NCI-H82 treated with DMSO at 0.1 percent for 48 hours (cell line): ENCODE measurements around the gene MIR17HG.
A peak's percentile ranks its signal among the peaks of the same experiment; 100 is the strongest.
"Not testable (repeated sequence)": the region's sequence is repeated elsewhere in the genome, so short reads cannot be mapped to it uniquely, and the experiment has no call there.

ENCODE experiments used
- DNase-seq: peaks from one replicate; lab custom pipeline; 2025; ENCODE audit not compliant: unreplicated experiment; lab: John Stamatoyannopoulos, UW

Gene MIR17HG

DNA sequence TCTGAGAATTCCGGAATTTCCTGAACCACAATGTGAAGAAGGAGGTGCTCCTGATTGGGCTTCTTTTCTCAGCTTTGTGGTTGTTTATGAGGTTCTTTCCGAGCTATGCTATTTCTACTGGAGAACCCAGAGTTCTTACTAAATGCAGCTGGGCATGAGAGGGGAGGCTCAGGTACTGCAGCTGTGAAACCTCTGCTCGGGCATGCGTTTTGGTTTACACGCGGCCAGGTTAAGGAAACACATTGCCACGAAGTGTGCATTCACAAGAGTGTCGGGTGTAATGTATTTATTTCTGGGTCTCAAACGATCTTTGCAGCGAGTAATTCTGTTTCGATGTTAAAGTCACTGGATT lies 661 bp upstream of the MIR17HG start:
- no peak for DNase-seq

DNA sequence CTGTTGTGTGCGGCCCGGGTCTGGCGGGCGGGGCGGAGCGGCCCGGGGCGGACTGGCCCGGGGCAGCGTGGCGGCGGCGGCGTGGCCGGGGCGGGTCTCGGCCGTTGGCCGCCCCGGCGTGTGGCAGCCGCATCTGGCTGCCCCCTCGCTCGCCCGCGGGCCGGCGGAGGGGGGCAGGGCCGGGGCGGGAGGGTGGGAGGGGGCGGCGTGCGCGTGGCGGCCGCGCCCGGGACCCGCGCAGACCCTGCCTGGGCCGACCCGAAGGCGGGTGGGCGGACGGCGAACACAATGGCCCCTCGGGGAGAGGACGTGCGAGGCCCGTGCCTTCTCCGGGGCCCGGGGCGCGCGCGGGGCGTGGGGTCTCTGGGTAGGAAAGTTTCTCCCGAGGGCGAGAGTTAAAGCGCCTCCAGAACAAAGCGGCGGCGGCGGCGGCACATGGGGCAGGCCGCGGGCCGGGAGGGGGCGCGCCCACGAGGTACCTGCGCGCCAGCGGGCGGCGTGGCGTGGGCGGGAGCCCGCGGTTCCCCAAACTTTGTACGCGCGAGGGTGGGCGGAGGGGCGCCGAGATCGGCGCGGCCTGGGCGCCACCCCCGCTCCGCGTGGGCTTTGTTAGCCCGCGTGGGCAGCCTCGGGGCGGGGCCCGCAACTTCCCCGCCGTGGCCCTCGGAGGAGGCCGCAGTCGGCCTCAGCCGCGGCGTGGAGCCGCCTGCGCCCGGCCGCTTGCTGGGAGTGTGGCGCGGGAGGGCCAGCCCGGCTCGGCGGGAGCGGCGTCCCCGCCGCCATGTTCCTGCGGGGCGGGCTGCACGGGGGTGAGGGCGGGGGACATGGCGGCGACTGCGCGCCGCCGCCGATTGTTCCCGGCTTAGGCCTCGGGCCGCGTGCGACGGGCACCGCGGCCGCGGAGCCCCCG lies 764 bp downstream of the MIR17HG start:
- DNase-seq = no peak

DNA sequence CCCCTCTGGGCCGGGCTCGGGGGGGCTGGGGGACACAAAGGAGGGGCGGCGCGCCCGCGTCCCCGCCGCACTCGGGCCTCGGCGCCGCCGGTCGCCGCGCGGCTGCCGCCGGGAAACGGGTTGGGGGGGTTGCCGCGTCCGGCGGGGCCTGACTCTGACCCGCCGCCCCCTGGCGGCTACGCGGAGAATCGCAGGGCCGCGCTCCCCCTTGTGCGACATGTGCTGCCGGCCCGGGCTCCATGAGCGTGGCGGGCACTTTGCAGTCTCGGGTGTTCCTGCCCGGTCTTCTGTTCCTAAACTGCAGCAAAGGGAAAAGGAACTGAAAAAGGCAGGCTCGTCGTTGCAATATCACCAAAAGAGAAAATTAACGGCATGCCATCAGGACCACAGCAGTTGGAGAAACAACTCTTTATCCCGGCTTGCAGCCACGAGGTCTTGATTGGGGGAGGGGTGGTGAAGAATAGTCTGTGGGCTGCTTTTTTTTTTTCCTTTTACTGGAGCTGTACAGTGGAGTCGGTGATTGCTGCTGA lies 1.5 kb downstream of the MIR17HG start:
- peak; percentile 88 for DNase-seq

DNA sequence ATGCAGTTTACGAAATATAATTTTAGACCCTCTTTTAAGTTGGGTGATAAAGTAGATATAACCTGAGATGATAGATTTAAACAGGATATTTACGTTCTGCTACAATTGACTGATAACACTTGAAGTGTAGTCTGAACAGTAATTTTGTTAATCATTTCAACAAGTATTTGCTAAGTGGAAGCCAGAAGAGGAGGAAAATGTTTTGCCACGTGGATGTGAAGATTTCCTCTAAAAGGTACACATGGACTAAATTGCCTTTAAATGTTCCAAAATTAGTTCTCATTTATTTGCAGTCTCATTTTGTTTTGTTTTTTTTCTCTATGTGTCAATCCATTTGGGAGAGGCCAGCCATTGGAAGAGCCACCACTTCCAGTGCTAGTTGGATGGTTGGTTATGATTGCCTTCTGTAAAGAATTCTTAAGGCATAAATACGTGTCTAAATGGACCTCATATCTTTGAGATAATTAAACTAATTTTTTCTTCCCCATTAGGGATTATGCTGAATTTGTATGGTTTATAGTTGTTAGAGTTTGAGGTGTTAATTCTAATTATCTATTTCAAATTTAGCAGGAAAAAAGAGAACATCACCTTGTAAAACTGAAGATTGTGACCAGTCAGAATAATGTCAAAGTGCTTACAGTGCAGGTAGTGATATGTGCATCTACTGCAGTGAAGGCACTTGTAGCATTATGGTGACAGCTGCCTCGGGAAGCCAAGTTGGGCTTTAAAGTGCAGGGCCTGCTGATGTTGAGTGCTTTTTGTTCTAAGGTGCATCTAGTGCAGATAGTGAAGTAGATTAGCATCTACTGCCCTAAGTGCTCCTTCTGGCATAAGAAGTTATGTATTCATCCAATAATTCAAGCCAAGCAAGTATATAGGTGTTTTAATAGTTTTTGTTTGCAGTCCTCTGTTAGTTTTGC lies 2.8 kb downstream of the MIR17HG start:
- no peak for DNase-seq

DNA sequence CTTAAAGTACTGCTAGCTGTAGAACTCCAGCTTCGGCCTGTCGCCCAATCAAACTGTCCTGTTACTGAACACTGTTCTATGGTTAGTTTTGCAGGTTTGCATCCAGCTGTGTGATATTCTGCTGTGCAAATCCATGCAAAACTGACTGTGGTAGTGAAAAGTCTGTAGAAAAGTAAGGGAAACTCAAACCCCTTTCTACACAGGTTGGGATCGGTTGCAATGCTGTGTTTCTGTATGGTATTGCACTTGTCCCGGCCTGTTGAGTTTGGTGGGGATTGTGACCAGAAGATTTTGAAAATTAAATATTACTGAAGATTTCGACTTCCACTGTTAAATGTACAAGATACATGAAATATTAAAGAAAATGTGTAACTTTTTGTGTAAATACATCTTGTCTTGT lies 3.6 kb downstream of the MIR17HG start:
- DNase-seq = no peak

DNA sequence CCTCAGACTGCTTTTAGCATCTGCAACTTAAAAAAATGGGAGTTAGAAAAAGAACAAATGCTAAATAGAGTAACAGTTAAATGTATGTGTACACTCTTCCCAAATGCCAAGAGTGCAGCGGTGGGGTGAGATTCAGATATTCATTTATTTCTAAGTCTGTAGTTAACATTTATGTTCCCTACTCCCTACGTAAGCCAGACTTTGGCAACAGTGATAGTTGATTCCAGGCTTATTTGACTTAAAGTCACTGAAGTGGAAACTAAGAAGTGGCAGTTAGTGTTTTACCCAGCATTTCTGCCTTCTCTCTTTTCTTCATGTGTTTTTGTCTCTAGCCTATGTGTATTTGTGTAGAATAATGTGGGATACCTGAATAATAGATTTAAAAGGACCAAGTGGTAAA lies 4.5 kb downstream of the MIR17HG start:
- no peak for DNase-seq

DNA sequence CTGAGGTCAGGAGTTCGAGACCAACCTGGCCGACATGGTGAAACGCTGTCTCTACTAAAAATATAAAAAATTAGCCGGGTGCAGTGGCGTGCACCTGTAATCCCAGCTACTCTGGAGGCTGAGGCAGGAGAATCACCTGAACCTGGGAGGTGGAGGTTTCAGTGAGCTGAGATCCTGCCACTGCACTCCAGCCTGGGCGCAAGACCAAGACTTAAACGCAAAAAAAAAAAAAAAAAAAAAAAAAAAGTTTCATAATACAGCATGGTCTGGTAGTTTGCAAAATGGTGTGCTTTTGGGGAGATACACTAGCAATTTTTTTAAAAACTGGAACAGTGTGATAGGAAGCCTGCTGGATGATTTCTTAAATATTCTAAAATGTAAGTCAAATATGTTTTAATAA lies 5.4 kb downstream of the MIR17HG start:
- DNase-seq = not testable (repeated sequence)

DNA sequence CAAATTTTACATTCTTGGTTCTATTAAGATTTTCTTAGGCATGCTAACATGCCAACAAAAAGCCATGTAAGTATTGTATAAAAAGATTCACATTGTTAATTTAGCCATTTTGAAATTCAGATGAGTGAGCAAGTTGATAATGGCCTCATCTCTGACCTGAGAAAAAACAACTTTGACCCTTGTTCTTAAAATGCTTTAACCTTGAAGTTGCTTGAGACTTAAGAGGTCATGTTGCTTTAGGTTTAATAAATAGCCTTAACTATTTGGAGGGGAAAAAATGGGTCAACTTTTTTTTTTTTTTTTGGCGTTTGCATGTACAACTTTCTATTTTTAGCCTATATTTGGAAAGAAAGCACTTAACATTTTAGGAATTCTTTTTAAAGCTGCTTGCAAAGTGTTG lies 6.0 kb downstream of the MIR17HG start:
- DNase-seq = no peak

DNA sequence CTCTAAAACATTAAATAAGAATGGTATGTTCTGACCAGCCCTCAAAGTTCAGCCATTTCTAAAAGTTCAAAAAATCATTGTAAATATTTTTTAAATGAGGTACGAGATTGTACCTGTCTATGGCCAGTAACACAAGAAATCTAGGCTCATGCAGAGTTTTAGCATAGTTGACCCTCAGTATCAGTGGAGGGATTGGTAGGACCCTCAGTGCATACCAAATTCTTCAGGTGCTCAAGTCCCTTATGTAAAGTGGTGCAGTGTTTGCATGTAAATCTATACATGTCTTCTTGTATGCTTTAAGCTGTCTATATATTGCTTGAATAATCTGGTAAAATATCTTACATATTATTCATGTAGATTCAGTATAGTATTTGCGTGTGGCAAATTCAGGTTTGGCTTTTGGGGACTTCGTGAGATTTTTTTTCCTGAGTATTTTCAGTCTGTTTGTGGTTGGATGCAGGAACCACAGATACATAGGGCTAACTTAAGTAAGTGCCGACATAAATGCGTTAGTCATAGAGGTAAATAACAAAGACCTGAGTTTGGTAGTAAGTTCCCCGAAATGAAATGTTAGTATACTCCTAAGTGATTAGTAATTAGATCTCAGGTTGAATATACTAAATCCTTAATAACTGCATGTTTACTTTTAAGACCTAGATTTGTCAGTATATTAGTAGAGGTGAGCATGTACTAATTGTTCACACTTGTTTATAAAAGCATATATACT lies 7.8 kb downstream of the MIR17HG start:
- DNase-seq = no peak

DNA sequence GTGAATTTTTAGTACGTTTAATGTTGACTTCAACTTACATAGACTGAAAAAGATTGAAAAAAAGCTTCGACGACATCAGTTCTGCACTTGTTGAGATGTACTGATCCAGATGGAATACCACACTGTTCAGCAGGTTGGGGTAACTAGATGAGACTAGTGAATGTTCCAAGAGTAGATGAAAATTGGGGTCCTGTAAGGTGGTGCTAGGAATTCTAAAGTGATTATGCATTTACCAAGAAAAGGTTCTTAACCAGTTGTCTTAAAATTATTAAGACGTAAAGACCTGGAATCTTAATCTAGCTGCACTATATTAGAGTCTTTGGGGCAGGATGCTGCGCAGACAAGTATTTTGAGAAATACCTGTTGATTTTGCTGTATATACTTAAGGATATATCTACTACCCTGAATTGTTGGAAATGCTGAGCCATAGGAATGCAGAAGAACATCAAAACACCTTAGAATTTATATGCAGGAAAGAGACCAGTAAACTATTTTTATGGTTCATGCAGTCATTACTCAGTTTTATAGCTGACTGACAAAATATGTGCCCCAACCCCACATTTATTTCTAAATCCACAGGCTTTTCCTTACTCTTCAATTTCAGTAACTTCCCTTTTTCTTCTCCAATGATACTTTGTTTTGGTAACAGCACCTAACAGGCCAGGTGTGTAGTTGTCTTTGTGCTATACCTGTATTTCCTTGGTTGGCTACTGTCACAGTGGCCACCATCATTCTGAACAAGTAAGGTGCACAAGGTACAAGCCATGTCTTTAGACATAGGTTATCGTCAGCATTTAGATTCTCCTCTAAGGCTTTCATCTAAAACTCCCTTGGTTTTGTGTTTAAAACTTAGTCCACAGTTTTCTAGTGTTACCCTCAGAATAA lies 8.6 kb downstream of the MIR17HG start:
- DNase-seq = no peak

DNA sequence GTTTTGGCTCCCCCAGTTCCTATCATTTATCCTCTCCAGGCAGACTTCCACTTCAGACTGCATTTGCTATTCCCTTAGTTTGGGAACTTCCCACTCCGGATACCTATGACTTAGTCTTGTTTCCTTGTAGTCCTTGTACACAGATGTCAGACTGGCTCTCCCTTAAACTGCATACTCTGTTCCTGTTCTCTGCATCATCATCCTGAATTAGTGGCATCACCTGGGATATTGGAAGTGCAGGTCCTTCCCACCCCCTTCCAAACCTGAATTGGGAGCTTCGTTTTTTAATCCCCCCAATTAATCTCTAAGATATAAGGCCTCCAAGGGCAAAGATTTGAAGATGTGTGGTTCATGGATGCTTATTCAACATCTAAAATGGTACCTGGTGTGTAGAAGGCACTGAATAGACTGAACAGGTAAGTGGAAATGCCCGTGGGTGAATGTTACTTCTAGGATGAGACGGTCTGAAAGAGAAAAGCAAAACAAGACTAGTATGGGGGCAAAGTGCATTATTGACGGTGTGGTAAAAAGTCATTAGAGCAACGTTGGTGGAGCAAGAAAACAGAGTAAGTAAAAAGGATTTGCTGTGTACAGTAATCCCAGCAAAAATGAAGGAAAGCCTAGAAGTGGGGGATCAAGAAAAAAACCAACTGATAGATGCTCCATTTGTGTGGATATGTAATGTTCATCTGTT lies 9.6 kb downstream of the MIR17HG start:
- DNase-seq = peak; percentile 54

DNA sequence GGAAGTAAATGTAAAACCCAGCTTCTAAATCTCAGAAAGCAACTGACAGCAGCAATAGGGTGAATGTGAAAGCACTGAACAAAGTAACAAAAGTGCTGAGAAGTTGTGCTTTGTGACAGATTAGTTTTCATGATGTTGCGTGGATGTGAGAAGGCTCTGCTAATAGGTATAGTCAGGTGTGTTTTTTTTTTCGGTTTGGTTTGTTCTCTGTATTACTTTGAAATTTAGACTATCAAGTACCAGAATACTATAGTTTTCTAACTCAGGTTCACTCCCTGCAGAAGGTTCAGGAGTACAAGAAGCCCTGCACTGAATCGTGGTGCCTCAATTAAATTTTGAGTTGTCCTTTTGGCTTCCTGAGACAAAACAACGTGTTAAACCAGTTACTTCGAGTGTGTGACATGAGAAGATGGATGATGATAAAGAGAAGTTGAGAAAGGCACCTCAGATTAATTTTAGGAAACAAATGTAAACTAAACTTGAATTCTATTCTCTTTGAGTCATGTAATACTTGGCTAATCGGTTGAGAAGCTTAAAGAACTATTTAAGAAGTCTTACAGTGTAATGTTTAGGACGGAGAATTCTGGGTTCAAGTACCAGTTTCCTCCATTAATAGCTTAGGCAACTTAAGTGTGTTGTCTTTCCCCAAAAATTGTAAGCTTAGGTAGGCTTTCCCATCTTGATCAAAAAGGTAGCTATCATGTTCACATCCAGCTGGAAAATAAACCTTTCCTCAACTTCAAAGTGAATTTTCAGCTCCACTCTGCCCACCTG lies 10.3 kb downstream of the MIR17HG start:
- no peak for DNase-seq

DNA sequence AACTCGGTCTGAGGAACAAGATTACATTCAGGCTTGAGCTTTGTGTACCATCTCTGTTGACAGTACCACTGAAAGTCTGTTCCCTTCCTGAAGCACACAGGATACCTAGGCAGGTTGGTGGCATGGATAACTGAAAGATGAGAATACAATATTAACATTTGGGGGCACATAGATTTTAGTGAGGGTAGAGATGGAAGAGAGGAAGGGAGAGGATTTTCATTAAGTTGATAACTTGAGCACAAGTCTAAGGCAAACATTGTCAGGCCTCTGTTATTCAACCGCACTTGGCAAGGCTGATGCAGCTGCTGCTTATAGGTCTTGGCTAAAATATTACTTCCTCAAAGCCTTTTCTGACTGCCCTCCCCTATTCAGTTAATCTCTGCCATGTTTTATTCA lies 10.9 kb downstream of the MIR17HG start:
- peak; percentile 64 for DNase-seq

DNA sequence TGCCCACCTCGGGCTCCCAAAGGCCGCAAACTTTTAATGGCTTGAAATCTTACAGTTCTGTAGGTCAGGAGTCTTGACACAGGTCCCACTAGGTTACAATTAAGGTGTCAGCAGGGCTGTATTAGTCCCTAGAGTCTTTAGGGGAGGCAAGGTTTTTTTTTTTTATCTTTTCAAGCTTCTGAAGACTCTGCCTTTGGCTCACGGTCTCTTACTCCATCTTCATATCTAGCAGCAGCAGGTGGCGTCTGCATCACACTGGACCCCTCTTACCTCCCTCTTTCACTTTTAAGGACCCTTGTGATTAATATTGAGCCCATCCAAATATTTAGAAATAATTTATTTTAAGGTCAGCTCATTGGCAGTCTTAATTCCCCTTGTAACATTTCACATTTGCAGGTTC lies 11.6 kb downstream of the MIR17HG start:
- DNase-seq = no peak

DNA sequence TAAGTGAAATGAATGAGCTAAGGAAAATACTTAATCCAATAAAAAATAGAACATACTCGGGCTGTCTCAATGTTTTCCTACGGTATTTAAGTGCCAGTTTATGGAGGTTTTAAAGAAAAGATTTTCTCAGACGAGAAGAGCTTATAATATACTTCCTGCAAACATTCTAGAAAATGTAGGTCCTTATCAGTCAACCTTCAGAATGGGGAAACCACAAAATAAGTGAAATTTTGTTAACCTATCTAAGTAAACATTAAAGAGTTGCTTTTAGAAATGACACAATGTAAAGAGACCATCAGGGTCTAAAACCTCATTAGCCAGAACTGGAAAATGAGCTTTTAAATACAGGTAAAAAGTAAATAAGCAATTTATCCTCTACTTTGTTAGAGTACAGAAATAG lies 12.1 kb downstream of the MIR17HG start:
- no peak for DNase-seq

DNA sequence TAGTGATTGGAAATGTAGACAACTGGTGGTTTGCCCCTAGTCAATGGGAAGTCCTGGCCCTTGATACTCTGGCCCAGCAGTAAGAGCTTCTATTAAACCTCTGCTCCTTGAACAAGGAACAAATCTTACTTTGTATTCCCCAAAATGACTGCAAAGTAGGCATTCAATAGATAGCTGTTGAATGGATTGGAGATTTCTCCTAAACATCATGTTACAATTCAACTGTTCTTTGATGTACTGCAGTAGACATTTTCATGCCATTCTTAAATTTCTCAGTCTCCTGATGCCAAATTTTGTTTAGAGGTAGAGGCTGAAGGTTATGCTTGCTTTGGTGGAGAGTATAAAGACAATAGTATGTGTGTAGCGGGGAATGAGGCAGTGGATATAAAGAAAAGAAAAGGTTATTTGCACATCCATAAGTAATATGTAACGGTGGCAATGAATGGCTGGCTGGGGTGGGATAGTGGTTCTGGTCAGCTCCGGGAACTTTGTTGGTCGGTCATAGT lies 12.8 kb downstream of the MIR17HG start:
- DNase-seq = no peak

DNA sequence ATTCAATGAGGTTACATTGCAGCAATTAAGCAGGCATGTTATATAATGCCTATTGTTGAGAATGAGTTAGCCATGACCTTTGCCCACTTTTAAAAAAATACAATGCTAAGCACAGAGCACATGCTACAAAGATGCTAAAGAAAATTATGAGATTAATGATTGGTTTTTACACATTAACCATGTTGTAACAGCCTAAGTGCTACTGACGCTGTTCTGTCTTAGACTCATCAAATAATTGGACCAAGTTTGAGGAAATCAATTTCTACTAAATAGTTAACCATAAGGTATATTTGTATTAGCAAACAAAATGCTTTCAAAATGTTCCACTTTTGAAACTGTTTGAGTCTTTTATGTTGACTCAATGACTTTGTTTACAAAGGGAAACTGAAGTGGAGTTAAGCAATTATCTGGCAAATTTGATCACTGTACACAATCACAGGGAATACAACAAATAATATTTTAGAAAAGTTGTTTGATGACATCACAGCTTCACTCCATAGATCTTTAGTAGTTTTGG lies 14.3 kb downstream of the MIR17HG start:
- no peak for DNase-seq

DNA sequence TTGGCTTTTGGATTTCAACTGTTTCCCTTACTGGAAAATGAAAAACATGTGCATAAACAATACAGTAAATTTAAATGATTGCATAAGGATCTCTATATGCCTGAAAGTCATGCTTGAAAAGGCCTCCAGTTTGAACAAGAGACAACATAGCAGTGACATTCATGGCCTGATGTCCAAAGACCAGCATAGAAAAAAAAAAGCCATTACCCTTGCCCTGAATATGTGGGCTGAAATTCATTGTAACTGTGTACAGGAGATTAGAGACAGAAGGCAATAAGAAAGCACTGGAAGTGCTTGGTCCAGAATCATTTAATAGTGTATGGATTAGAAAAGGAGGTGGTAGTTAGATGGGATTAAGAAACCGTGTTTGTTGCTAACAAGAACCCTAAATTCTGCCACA lies 15.4 kb downstream of the MIR17HG start:
- DNase-seq = no peak
